Measurements from ENCODE around the gene ACTL6B. TPM values are rescaled to one million over a fixed set of nuclear protein-coding genes. Genes with fewer than 3 reads are reported as not detected.

ACTL6B gene
- total RNA-seq, 1 donor from 2014 or later, result 2.4 TPM

DNA sequence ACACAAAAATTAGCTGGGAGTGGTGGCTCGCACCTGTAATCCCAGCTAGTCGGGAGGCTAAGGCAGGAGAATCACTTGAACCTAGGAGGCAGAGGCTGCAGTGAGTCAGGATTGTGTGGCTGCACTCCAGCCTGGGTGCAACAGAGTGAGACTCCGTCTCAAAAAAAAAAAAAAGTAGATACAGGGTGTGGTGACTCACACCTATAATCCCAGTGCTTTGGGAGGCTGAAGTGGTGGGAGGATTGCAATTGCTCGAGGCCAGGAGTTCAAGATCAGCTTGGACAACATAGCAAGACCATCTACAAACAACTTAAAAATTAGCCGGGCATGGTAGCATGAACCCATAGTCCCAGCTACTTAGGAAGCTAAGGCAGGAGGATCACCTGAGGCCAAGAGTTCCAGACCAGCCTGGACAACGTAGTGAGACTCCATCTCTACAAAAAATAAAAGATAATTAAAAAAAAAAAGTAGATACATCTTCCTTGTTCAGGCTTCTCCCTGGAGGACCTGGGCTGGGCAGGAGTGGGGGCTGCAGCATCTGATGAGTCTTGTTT, 41.9 kb downstream of the ACTL6B start:
- no peak for DNase-seq (ENCODE audit: extremely low spot score, unreplicated experiment)
- Mint-ChIP-seq H3K4me3 (no peak overlapping the region), H3K27me3 (no peaks in the 10 kb centered on the region), H3K36me3 (peaks cover 4% of the 10 kb centered on the region), H3K9me3 (no peaks in the 10 kb centered on the region), H3K27ac (no peak overlapping the region), H3K4me1 (ENCODE audit: unreplicated experiment) (peaks cover 7% of the 10 kb centered on the region)
- TF ChIP-seq CTCF (conservative IDR thresholded peaks at IDR 0.05), result no peak

DNA sequence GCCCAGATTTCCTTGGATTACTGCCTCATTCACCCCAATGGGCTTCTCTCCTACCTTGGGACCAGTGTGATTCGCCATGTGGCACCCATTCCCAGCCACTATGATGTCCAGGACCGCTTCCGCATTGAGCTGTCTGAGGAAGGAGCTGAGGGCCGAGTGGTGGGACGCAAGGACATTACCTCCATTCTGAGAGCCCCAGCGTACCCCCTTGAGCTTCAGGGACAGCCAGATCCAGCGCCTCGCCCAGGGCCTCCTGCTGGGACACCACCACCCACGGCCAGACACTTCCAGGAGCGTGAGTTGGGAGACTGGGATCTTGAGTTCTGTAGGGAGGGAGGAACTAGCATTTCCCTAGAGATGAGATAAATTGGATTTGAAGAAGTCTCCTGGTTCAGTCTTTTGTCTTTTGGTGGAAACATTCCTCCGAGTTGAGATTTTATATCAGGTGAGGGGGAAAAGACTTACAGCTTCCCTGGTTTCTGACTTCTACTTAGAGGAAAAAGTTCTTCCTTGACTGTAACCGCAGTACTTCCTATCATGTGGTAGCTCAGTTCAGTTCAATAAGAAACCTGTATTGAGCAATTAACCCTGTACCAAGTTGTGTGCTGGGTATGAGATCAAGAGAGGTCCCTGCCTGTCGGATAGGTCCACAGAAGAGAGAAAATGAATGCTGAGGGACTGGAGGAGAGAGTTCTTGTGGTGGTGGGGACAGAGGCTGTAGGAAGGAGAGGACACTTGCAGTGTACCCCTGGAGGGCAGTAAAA, 42.7 kb downstream of the ACTL6B start:
- Mint-ChIP-seq H3K36me3 (peaks cover 4% of the 10 kb centered on the region), H3K4me3 (peak overlapping the region; percentile 87), H3K9me3 (no peaks in the 10 kb centered on the region), H3K4me1 (ENCODE audit: unreplicated experiment) (peaks cover 7% of the 10 kb centered on the region), H3K27me3 (no peaks in the 10 kb centered on the region), H3K27ac (no peak overlapping the region)
- no peak for DNase-seq (ENCODE audit: extremely low spot score, unreplicated experiment)
- TF ChIP-seq CTCF (conservative IDR thresholded peaks at IDR 0.05), result no peak

- H3K27ac Mint-ChIP-seq, result no peak overlapping the region
- peak overlapping the region; percentile 99 for H3K4me3 Mint-ChIP-seq
- H3K4me1 Mint-ChIP-seq (ENCODE audit: unreplicated experiment), result peaks cover 7% of the 10 kb centered on the region
- no peak for DNase-seq (ENCODE audit: extremely low spot score, unreplicated experiment)
- no peaks in the 10 kb centered on the region for H3K27me3 Mint-ChIP-seq
- peaks cover 4% of the 10 kb centered on the region for H3K36me3 Mint-ChIP-seq
- TF ChIP-seq CTCF (conservative IDR thresholded peaks at IDR 0.05), result peak; percentile 23
- H3K9me3 Mint-ChIP-seq, result no peaks in the 10 kb centered on the region
Observed at GRCh38 chr7:100612730-100613390, 43.4 kb downstream of the ACTL6B start.

- Mint-ChIP-seq H3K27ac (peak within 1 kb of the TSS; percentile 99), H3K4me3 (peak within 1 kb of the TSS; percentile 99), H3K27me3 (no peaks in the 10 kb centered on the region), H3K4me1 (ENCODE audit: unreplicated experiment) (peaks cover 7% of the 10 kb centered on the region), H3K9me3 (no peaks in the 10 kb centered on the region), H3K36me3 (peaks cover 4% of the 10 kb centered on the region)
- DNase-seq (ENCODE audit: extremely low spot score, unreplicated experiment), result peak; percentile 99
- no peak for TF ChIP-seq CTCF (conservative IDR thresholded peaks at IDR 0.05)
Observed at GRCh38 chr7:100611983-100612729, 44.1 kb downstream of the ACTL6B start, which contains the start of gene MOSPD3. TSS of gene MOSPD3 (plus strand) at chr7:100612540. CDS start at chr7:100612792, 252 bp downstream.

GRCh38 chr7:100609958-100610357, 46.3 kb downstream of the ACTL6B start:
- Mint-ChIP-seq H3K27ac (no peak overlapping the region), H3K9me3 (no peaks in the 10 kb centered on the region), H3K4me1 (ENCODE audit: unreplicated experiment) (peaks cover 7% of the 10 kb centered on the region), H3K27me3 (no peaks in the 10 kb centered on the region), H3K36me3 (peaks cover 4% of the 10 kb centered on the region), H3K4me3 (peak overlapping the region; percentile 21)
- no peak for TF ChIP-seq CTCF (conservative IDR thresholded peaks at IDR 0.05)
- no peak for DNase-seq (ENCODE audit: extremely low spot score, unreplicated experiment)

All from type B pancreatic cell (in vitro differentiated cells).